Measurements from ENCODE around the gene SCTR.

- TF ChIP-seq EZH2phosphoT487 (IDR thresholded peaks at IDR 0.05; ENCODE audit: borderline replicate concordance, low read length) (no peak), CTCF (conservative IDR thresholded peaks at IDR 0.05; ENCODE audit: low read depth, low read length) (no peak)
These were observed 47.2 kb downstream of the SCTR start for GRCh38 chr2:119477113-119477505.
